H1 (cell line): Measurements from ENCODE around the gene LYRM4. TPM values are rescaled to one million over a fixed set of nuclear protein-coding genes. Genes with fewer than 3 reads are reported as not detected.

Experiments
- CTCF ChIA-PET: fragments of 300-600 bp; sonication (Branson Sonifier 250); formaldehyde crosslinking; loops from one replicate; lab custom pipeline; 2021; ENCODE audit not compliant: partially characterized antibody; lab: Charles Lee
- POLR2A ChIA-PET: fragments of 300-600 bp; sonication (Branson Sonifier 250); formaldehyde crosslinking; loops from one replicate; lab custom pipeline; 2021; ENCODE audit warnings: inconsistent platforms; ENCODE audit not compliant: partially characterized antibody; lab: Charles Lee
- DNase-seq, 2 experiments: peaks; one replicate each; pipeline versions ENCODE4 v3.0.0 to v3.0.0-alpha.2; 2010 to 2022; ENCODE audit warnings: low spot score in 2 of 2, low read depth in 1 of 2, mixed read lengths in 1 of 2
- FAIRE-seq: peaks from 2 replicates; lab custom pipeline; 2011; peaks lifted over from hg19 to GRCh38; lab: Jason Lieb, UNC
- H2AFZ ChIP-seq: 2 replicates; pipeline ENCODE4 v1.8.1; 2012; ENCODE audit warnings: low read length, inconsistent platforms
- H2AK5ac ChIP-seq: 2 replicates; pipeline ENCODE4 v1.6.1; 2013; ENCODE audit warnings: low read depth, low read length
- H2BK120ac ChIP-seq: replicated peaks from 2 replicates; pipeline ENCODE3; 2013; ENCODE audit warnings: low read depth, low read length, inconsistent platforms
- H2BK12ac ChIP-seq: 2 replicates; pipeline ENCODE4 v1.6.1; 2013; ENCODE audit warnings: low read depth, low read length
- H2BK15ac ChIP-seq: 2 replicates; pipeline ENCODE4 v1.6.1; 2013; ENCODE audit warnings: low read length
- H2BK20ac ChIP-seq: 2 replicates; pipeline ENCODE4 v1.6.1; 2013; ENCODE audit warnings: low read length
- H2BK5ac ChIP-seq: 2 replicates; pipeline ENCODE4 v1.6.1; 2013; ENCODE audit warnings: low read depth, low read length
- H3K14ac ChIP-seq: 2 replicates; pipeline ENCODE4 v1.6.1; 2013; ENCODE audit warnings: inconsistent platforms; ENCODE audit not compliant: insufficient read length
- H3K18ac ChIP-seq: 2 replicates; pipeline ENCODE4 v1.6.1; 2013; ENCODE audit warnings: low read length; ENCODE audit errors: extremely low read depth
- H3K23ac ChIP-seq: 2 replicates; pipeline ENCODE4 v1.6.1; 2013; ENCODE audit warnings: inconsistent platforms; ENCODE audit not compliant: insufficient read length
- H3K23me2 ChIP-seq: 2 replicates; pipeline ENCODE4 v1.6.1; 2013; ENCODE audit warnings: low read depth, low read length
- H3K27ac ChIP-seq: 2 replicates; pipeline ENCODE4 v1.6.1; 2011; ENCODE audit warnings: low read depth, low read length, inconsistent platforms
- H3K27me3 ChIP-seq, 4 experiments: replicated peaks in 1 of 4; 1 replicate in 1 of 4; 2 replicates in 3 of 4; pipeline versions ENCODE4 v1.6.1 to v1.8.1; 2011 to 2013; ENCODE audit warnings: low read length in 3 of 4, mild to moderate bottlenecking in 3 of 4, inconsistent platforms in 2 of 4, mixed read lengths in 2 of 4, moderate library complexity in 1 of 4; ENCODE audit not compliant: control insufficient read depth in 3 of 4, insufficient read depth in 3 of 4; ENCODE audit errors: extremely low read depth in 1 of 4
- H3K36me3 ChIP-seq, 4 experiments: 2 replicates each; pipeline versions ENCODE4 v1.6.1 to v1.8.1; 2011 to 2013; ENCODE audit warnings: mild to moderate bottlenecking in 4 of 4, low read length in 3 of 4, moderate library complexity in 2 of 4, control low read depth in 1 of 4, inconsistent platforms in 1 of 4; ENCODE audit not compliant: insufficient read depth in 4 of 4, control insufficient read depth in 2 of 4
- H3K4ac ChIP-seq: replicated peaks from 2 replicates; pipeline ENCODE3; 2013; ENCODE audit warnings: low read length, low read depth, mixed read lengths, inconsistent platforms; ENCODE audit not compliant: insufficient read length
- H3K4me1 ChIP-seq, 4 experiments: replicated peaks in 1 of 4; 1 replicate in 1 of 4; 2 replicates in 3 of 4; pipeline versions ENCODE4 v1.6.1 to v1.8.1; 2011 to 2013; ENCODE audit warnings: low read length in 3 of 4, inconsistent platforms in 2 of 4, mixed read lengths in 1 of 4; ENCODE audit not compliant: insufficient read depth in 4 of 4, control insufficient read depth in 3 of 4
- H3K4me2 ChIP-seq, 2 experiments: 2 replicates each; pipeline versions ENCODE4 v1.6.1 to v1.8.1; 2011 to 2013; ENCODE audit warnings: low read depth in 2 of 2, low read length in 2 of 2, control low read depth in 1 of 2, inconsistent platforms in 1 of 2, mild to moderate bottlenecking in 1 of 2; ENCODE audit not compliant: insufficient read depth in 1 of 2
- H3K4me3 ChIP-seq, 4 experiments: fragments of 200-600, 300-600 bp in 1 of 4; sonication (generic), shearing (Covaris generic), sonication (Bioruptor Twin) in 1 of 4; 2 replicates each; pipeline versions ENCODE4 v1.5.1 to v1.8.1; 2011 to 2016; ENCODE audit warnings: low read length in 4 of 4, low read depth in 3 of 4, control low read depth in 2 of 4, inconsistent platforms in 2 of 4, mild to moderate bottlenecking in 2 of 4, mixed read lengths in 1 of 4, moderate library complexity in 1 of 4; ENCODE audit not compliant: insufficient read depth in 2 of 4; ENCODE audit errors: extremely low read depth in 1 of 4
- H3K56ac ChIP-seq: replicated peaks from 2 replicates; pipeline ENCODE3; 2013; ENCODE audit warnings: low read depth, mild to moderate bottlenecking, mixed read lengths, low read length, inconsistent platforms; ENCODE audit not compliant: insufficient read length
- H3K79me1 ChIP-seq: 2 replicates; pipeline ENCODE4 v1.6.1; 2013; ENCODE audit warnings: low read depth, low read length, control low read depth
- H3K79me2 ChIP-seq, 2 experiments: 2 replicates each; pipeline versions ENCODE4 v1.6.1 to v1.8.1; 2012 to 2013; ENCODE audit warnings: low read length in 2 of 2, mild to moderate bottlenecking in 2 of 2, inconsistent platforms in 1 of 2; ENCODE audit not compliant: insufficient read depth in 2 of 2, control insufficient read depth in 1 of 2
- H3K9ac ChIP-seq, 4 experiments: replicated peaks in 1 of 4; 1 replicate in 1 of 4; 2 replicates in 3 of 4; pipeline versions ENCODE4 v1.6.1 to v1.8.1; 2011 to 2013; ENCODE audit warnings: low read depth in 3 of 4, low read length in 3 of 4, control low read depth in 2 of 4, mild to moderate bottlenecking in 2 of 4, moderate library complexity in 2 of 4, inconsistent platforms in 1 of 4; ENCODE audit errors: extremely low read depth in 1 of 4
- H3K9me3 ChIP-seq, 2 experiments: 2 replicates each; pipeline versions ENCODE4 v1.6.1 to v1.8.1; 2012 to 2013; ENCODE audit warnings: mild to moderate bottlenecking in 2 of 2, moderate library complexity in 2 of 2, control low read depth in 1 of 2, inconsistent platforms in 1 of 2, low read depth in 1 of 2, low read length in 1 of 2, mixed read lengths in 1 of 2; ENCODE audit not compliant: insufficient read depth in 2 of 2
- H4K20me1 ChIP-seq, 2 experiments: replicated peaks in 1 of 2; 2 replicates each; pipeline versions ENCODE3 to v1.8.1; 2011 to 2013; ENCODE audit warnings: inconsistent platforms in 2 of 2, low read length in 2 of 2, mild to moderate bottlenecking in 1 of 2; ENCODE audit not compliant: insufficient read depth in 2 of 2, control insufficient read depth in 1 of 2
- H4K5ac ChIP-seq: 2 replicates; pipeline ENCODE4 v1.6.1; 2013; ENCODE audit warnings: low read length, low read depth, mixed read lengths, inconsistent platforms; ENCODE audit not compliant: insufficient read length
- H4K8ac ChIP-seq: 2 replicates; pipeline ENCODE4 v1.8.0; 2013; ENCODE audit warnings: mild to moderate bottlenecking, moderate library complexity, low read length, inconsistent platforms; ENCODE audit not compliant: insufficient read depth; ENCODE audit errors: extremely low read depth
- H4K91ac ChIP-seq: replicated peaks from 2 replicates; pipeline ENCODE3; 2013; ENCODE audit warnings: low read length, mixed read lengths, inconsistent platforms; ENCODE audit not compliant: insufficient read length
- EP300 ChIP-seq, 2 experiments: IDR thresholded peaks; 1 replicate in 1 of 2; 2 replicates in 1 of 2; pipeline ENCODE4 v1.6.1; 2011 to 2012; ENCODE audit warnings: low read depth in 2 of 2, low read length in 2 of 2, mild to moderate bottlenecking in 2 of 2, borderline replicate concordance in 1 of 2, inconsistent platforms in 1 of 2, moderate library complexity in 1 of 2
- MAFK ChIP-seq: IDR thresholded peaks from 2 replicates; pipeline ENCODE4 v1.6.1; 2012; ENCODE audit warnings: low read depth, mild to moderate bottlenecking, improper control_type of control experiment, low read length
- PHF8 ChIP-seq: fragments of 200-600 bp; sonication (generic); conservative IDR thresholded peaks from 2 replicates; pipeline ENCODE4 v1.7.1; 2012; ENCODE audit warnings: low read depth, mild to moderate bottlenecking, inconsistent platforms, low read length, moderate library complexity
- WGBS, 2 experiments: shearing (Covaris generic) in 1 of 2; methylation state at CpG; one replicate each; pipeline versions ENCODE4 v1.1.6 to v1.1.7; 2013 to 2015; ENCODE audit warnings: low lambda C conversion rate in 2 of 2, mixed read lengths in 2 of 2, inconsistent platforms in 1 of 2, low coverage in 1 of 2, missing lambda C conversion rate in 1 of 2; ENCODE audit not compliant: insufficient replicate concordance in 2 of 2, insufficient coverage in 1 of 2, insufficient read length in 1 of 2; ENCODE audit errors: extremely low coverage in 1 of 2, missing lambda C conversion rate in 1 of 2; 5-methylcytosine and 5-hydroxymethylcytosine counted together
- polyA plus RNA-seq, 7 experiments: library from polyadenylated mRNA; depleted of rRNA in 3 of 7; stranded (reverse) in 5 of 7; unstranded in 2 of 7; fragments of >200 nt in 5 of 7; fragments of 200-250 nt in 2 of 7; gene quantifications; 1 replicate in 5 of 7; 2 replicates in 1 of 7; 4 replicates in 1 of 7; pipeline versions ENCODE4 v1.2.1 to v1.2.3, GENCODE V29; 2011 to 2013; ENCODE audit warnings: missing spikeins in 2 of 7, mixed read lengths in 2 of 7
- total RNA-seq: library from RNA; stranded (reverse); fragmentation: NEBNext Ultra II Directional; extraction: Animal tissue kit (Norgen Biotek cat#: 25700); gene quantifications from 2 replicates; pipeline ENCODE4 v1.2.1, GENCODE V29; 2021
- TF ChIP-seq, protein P1 (sequence below): IDR thresholded peaks from 2 replicates; pipeline ENCODE4 v1.6.1; 2012; ENCODE audit warnings: inconsistent platforms

The LYRM4 gene
- total and polyA plus RNA-seq, 2 of the 8 experiments (the other 6 are each of a cell fraction or from before 2014, with no cell fraction given): 56.6 to 62.8 TPM

DNA sequence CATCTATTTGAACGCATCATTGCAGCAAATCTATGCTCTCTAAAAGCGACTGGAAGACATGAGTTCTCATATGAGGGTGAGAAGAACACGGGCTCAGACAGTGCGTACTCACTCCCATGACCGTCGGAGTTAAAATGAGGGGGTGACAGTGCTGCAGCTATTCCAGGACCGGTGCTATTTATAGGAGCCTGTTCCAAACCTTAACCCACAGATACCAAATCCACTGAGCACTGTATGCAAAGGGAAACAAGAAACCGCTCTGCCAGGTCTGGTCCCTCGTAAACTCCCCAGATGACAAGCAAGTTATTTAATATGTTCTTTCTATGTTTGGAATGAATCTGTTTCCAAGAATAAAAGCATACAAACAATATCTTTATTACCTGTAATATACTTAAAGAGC is 152.7 kb downstream of the LYRM4 start:
- WGBS, 2 experiments: 96% methylated on average over 9 of the region's 9 CpGs; no CpG with 5 or more reads in 1 of the 2 experiments
- Histone ChIP-seq H3K4me2 (no peak overlapping the region), H3K56ac (no peak overlapping the region), H3K23me2 (no peaks in the 10 kb centered on the region), H3K9ac (no peak overlapping the region), H2BK5ac (no peak overlapping the region), H3K79me2 (no peaks in the 10 kb centered on the region), H3K79me1 (no peaks in the 10 kb centered on the region), H3K27me3 (no peaks in the 10 kb centered on the region), H3K4me3 (no peak overlapping the region), H2AFZ (no peak overlapping the region), H4K91ac (no peak overlapping the region), H4K20me1 (peaks cover 1 to 2% of the 10 kb centered on the region in 2 experiments), H3K9me3 (no peaks in the 10 kb centered on the region), H3K4me1 (no peaks in the 10 kb centered on the region; a peak in 1 of 7 replicates), H2BK12ac (no peak overlapping the region), H3K36me3 (no peaks in the 10 kb centered on the region), H3K14ac (no peak overlapping the region), H2BK15ac (no peak overlapping the region), H3K18ac (no peak overlapping the region), H4K8ac (no peak overlapping the region), H3K27ac (no peak overlapping the region), H2BK20ac (no peak overlapping the region), H2BK120ac (no peak overlapping the region), H2AK5ac (no peak overlapping the region), H3K23ac (no peak overlapping the region), H4K5ac (no peak overlapping the region), H3K4ac (no peak overlapping the region)
- CTCF ChIA-PET: interaction anchor here (0.8 to 2.2 kb wide), 3 partner anchors 36 to 133 kb away, joined by 3 to 8 read pairs (median 3); no protein-coding TSS in a partner anchor
- DNase-seq (no peak), FAIRE-seq (no peak)
- TF ChIP-seq, protein P1, sequence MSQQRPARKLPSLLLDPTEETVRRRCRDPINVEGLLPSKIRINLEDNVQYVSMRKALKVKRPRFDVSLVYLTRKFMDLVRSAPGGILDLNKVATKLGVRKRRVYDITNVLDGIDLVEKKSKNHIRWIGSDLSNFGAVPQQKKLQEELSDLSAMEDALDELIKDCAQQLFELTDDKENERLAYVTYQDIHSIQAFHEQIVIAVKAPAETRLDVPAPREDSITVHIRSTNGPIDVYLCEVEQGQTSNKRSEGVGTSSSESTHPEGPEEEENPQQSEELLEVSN: no peak
- TF ChIP-seq PHF8 (no peak), MAFK (no peak), EP300 (IDR thresholded peaks at IDR 0.05; ENCODE audit: borderline replicate concordance in 1 of 2, low read depth in 2 of 2, low read length in 2 of 2) (no peak)
- POLR2A ChIA-PET: no interaction called here
